Stimulated activated CD4-positive, alpha-beta T cell treated with anti-CD3 and anti-CD28 coated beads, Interleukin-1b, Interleukin-23, amount 100 ng/mL, for 24 hours (primary cell): ENCODE results near the gene OR8B12.
A peak's percentile ranks its signal among the peaks of the same experiment; 100 is the strongest.

ENCODE experiments used
- DNase-seq, 4 experiments: peaks; one replicate each; pipeline ENCODE4 v3.0.0-alpha.2; 2020; ENCODE audit warnings: low read depth in 4 of 4, low spot score in 1 of 4

The OR8B12 gene, protein sequence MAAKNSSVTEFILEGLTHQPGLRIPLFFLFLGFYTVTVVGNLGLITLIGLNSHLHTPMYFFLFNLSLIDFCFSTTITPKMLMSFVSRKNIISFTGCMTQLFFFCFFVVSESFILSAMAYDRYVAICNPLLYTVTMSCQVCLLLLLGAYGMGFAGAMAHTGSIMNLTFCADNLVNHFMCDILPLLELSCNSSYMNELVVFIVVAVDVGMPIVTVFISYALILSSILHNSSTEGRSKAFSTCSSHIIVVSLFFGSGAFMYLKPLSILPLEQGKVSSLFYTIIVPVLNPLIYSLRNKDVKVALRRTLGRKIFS

DNA sequence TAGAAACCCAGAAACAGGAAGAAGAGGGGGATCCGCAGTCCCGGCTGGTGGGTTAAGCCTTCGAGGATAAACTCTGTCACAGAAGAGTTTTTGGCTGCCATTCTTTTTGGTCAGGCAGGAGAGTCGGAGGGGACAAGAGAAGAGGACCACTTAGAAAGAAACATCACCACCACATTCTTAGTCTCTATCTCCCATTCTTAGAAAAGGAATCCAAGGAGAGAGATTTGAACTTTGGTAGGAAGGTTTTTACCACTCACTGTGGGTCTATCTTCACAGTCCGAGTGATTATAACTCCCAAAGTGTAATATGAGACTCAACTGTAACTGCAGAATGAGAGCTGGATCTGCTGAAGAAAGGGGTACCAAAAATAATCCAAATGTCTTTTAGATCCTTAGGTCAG is at the start of gene OR8B12:
OR8B12 (minus strand) TSS at position 101 of the 400 bp plus-strand sequence; CDS start at position 101, 0 bp downstream.
- no peak for DNase-seq

DNA sequence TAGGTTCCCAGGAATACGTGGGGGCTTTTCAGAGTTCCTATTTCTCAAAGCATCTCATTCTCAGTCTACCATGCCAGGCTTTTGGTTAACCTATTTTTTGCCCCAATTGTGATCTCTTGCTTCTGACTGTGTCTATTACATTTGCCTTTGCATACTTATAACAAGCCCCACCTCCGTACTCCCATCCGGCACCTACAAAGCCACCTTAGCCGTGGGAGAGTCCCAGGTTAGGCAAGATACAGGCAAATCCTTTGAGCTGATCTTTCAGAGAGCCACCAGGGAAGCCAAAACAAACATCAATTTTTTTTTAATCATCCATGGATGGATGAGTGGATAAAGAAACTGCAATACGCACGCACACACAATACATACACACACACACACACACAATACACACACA is 49.2 kb upstream of the OR8B12 start:
- DNase-seq = no peak

DNA sequence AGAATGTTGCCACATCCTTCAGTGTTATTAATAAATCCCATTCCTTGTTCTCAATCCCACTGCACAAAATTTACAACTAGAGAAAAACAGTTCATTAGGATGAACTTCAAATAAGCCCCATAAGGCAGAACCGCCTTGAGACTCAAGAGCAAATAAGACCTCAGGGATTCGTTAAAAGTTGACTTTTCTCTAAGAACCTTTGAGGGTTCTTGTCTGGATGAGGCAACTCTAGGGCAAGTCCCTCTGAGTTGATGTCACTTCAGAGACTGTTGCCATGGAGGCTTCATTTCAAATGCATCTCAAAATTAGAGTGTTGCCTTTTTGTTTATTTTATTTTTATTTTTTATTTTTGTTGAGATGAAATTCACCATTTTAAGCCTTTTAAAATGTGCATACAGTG is 48.0 kb upstream of the OR8B12 start:
- no peak for DNase-seq

DNA sequence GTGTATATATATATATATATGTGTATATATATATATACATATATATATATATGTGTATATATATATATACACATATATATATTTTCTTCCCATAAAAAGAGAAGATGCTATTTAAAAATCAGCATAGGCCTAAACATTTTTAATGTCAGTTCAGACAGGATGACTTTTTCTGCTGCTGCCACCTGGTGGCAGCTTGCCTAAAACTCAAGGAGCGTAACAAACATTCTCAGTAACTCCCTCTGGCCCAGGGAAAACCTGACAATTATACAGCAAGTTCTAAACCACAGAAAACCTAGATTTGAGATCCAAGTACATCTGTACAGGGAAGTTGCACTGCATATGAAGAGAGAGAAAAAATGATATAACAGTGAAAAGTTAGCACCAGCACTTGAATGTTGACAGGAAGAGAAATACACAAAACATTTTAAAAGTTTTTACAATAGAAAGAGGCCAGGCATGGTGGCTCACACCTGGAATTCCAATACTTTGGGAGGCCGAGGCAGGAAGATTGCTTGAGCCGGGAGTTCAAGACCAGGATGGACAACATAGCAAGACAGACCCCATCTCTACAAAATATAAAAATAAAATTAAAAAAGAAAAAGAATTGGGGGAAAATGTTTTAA is 42.9 kb upstream of the OR8B12 start:
- DNase-seq = peak in 2 of 4 experiments; percentile 3 to 31

DNA sequence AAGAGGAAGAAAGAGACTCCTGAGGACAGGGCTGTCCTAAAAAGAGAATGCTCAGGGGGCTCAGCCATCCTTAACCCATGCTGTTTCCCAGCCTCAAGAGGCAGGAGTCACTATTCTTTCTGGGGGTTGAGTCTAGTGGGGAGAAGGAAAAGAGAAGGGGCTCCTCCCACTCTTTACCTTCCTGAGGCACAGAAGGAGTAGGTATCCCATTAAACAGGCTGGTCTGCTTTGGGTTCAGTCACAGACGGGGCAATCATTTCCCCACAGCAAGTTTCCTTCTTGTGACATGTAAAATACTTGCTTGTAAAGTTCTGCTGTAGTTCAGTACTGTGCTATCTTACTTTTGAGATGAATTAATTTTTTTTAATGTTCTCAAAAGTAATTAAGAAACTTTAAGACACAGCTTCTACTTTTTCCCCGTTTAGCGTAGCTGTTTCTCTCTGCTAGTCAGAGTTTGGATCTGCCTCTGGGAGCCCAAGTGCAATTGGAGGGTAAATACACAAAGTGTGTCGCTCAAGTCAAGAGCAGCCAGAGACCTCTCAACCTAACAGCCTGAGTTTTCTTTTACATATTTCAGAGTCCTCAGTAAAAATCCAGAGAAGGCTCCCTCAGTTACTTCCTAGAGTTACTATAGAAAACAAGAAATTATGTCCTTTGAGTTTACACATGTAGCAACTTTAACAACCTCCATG is 41.4 kb upstream of the OR8B12 start:
- no peak for DNase-seq

DNA sequence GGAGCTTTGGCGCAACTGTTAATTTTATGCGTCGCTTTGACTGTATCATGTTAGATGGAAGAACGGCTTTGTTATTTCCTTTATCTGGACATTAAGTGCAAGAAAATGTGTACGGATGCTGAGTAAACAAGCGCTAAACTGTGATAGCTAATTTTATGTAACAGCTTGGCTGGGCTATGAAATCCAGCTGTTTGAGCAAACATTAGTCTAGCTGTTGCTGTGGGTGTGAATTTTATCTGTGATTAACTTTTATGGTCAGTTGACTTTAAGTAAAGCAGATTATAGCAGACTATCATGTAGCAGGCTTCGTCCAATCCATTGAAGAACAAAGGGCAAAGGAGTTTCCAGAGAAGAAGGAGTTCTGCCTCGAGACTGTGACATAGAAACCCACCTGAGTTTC is 40.3 kb upstream of the OR8B12 start:
- no peak for DNase-seq

DNA sequence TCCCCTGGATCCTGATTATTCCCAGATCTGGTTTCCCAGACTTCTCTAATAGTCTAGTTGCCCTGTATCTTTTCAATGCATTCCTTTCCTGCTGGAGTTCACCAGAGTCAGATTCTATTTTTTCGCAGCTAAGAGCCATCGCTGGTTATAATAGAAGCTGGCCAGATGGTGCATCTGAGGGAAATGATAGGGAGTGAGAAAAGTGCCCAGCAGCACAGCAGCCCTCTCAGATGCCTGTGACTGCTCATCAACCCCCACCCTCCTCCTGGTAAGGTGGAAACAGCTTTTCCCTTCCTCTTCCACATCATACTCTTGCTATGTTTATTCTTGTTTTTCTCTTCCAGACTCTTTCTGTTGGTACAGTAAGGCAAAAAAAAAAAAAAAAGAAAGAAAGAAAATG is 39.1 kb upstream of the OR8B12 start:
- DNase-seq = no peak

DNA sequence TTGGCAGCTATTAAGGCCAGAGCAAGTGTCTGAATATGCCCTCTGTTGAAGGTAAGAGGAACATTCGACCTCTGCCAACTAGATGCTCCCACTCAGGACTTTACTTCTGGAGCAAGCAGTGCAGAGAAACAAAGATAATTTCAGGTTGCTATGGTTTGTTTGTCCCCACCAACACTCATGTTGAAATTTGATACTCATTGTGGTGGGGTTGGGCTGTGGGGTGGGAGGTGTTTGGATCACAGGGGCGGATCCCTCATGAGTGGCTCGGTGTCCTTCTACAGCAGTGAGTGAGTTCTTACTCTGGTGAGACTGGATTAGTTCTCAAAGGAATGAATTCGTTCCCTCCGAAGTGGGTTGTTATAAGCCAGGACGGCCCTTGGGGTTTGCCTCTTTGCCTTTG is 38.4 kb upstream of the OR8B12 start:
- no peak for DNase-seq

DNA sequence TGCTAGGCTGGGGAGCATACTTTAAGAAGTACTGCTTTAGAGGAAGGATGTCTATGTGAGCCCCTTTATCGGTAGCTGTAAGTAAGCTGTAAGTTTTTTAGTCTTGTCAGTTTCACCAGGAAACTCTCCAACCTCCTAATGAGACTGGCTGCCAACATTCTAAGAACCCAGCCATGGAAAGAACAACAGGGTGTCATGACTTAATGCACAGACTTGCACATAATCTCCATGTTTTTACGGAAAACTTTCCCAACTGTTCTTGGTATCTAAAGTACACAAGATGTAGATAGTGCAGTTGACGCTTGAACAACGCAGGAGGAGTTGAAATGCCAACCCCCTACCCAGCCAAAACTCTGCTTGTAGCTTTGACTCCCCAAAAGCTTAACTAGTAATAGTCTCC is 35.3 kb upstream of the OR8B12 start:
- DNase-seq = no peak

DNA sequence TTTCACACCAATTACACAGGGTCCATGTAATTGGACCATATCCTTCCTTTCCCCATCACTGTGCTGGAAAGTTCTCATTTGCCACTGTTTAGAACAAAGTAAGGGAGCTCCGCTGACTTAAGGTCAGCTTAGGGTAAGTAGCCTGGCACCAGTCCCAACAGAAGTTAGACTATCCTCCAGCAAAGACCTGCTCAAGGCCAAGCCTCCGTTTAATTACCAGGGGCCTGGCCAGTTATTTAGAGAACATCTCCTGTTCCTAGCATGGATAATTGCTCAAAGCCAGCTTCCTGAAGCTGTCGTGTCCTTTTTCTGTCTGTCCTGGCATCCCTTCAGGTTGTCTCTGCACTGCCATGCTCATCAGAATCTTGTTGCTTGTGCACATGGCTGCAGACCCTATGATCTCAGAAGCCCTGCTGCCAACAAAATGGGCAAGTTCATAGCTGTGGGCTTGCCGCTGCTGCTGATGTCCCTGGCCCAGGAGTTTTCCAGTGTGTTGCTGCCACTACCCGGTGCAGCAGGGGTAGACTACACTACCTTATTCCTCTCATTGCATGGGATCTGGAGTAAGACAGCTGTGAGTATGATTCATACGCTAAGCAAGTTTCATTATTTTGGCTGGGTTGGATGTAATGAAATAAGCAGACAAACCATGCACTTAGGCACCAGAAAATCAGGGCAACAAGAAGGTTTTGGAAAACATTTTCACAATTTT is 34.4 kb upstream of the OR8B12 start:
- DNase-seq = no peak

DNA sequence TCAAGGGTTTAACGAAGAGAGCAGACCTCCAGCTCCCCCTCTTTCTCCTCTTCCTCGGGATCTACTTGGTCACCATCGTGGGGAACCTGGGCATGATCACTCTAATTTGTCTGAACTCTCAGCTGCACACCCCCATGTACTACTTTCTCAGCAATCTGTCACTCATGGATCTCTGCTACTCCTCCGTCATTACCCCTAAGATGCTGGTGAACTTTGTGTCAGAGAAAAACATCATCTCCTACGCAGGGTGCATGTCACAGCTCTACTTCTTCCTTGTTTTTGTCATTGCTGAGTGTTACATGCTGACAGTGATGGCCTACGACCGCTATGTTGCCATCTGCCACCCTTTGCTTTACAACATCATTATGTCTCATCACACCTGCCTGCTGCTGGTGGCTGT is 26.7 kb upstream of the OR8B12 start:
- DNase-seq = no peak

DNA sequence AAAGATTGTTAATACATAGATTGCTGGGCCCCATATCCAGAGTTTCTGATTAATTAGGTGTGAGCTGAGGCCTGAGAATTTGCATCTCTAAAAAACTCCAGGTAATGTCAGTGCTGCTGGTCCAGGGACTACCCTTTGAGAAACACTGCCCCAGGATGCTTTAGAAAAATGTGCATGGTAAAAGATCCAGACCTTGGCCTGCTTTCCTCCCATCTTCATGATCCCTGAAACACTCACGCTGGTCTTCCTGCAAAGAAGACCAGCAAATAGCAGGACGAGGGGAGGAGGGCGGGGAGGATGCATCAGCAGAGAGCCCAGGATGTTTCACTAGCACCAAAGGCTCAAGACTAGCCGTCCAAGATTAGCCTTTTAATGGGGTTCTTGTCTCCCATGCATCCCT is 26.2 kb upstream of the OR8B12 start, which contains the start of gene OR8A1:
OR8A1 (plus strand) TSS at position 301 of the 400 bp plus-strand sequence. CDS start 123 bp downstream, outside the sequence.
- DNase-seq = no peak

DNA sequence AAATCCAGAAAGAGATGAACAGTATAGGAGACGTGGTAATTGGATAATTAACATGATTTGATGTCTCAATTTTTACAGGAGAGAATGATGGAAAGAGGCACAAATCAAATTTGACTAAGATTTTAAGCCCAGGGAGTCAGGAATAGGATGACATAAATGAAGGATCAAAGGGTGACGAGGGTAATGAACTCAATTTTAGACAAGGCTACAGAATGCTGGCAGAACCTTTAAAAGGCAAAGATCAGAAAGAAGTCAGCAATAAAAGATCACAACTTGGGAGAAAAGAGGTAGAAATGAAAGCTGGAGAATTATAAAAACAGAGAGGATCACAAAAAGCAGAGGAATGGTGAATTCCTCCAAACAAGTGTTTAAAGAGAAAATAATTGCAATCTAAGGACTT is 13.4 kb upstream of the OR8B12 start:
- no peak for DNase-seq

DNA sequence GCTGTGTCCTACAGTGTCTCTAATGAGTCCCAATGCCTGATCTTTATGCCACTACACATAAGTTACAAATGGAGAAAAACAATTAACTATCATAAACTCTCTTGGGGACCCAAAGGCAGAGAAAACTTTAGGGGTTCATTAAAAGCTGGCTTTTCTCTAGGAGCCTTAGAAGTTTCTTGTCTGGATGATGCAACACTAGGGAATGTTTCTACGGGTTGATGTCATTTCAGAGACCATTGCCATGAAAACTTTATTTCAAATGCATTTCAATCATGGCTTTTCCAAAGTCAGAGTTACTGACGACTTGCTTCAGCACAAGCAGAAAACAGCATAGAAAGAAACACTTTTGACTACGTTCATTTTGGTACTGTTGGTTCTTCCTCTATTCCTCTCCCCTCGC is 8.5 kb upstream of the OR8B12 start:
- no peak for DNase-seq

DNA sequence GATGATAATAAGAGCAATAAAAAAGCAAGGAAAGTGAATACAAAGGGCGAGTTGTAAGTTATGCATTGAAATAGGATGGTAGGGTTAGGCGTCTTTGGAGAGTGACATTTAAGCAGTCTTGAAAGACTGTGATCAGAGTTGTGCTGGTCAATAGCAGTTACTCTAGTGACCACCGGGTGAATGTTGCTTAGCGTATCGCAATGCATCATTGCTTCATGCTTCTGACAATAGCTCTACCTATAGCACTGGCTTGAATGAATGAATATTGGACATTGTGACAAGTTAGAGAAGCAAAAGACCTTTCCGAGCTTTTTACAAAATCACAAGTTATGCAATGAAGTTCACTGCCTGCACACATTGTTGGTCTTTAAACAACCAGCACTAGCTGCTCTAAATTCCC is 7.7 kb upstream of the OR8B12 start:
- DNase-seq = no peak

DNA sequence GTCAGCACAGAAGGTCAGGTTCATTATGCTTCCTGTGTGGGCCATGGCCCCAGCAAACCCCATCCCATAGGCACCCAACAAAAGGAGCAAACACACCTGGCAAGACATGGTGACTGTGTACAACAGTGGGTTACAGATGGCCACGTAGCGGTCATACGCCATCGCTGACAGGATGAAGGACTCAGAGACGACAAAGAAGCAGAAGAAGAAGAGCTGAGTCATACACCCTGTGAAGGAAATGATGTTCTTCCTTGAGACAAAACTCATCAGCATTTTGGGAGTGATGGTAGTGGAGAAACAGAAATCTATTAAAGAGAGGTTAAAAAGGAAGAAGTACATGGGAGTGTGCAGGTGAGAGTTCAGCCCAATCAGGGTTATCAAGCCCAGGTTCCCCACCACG is 309 bp downstream of the OR8B12 start:
- DNase-seq = no peak

DNA sequence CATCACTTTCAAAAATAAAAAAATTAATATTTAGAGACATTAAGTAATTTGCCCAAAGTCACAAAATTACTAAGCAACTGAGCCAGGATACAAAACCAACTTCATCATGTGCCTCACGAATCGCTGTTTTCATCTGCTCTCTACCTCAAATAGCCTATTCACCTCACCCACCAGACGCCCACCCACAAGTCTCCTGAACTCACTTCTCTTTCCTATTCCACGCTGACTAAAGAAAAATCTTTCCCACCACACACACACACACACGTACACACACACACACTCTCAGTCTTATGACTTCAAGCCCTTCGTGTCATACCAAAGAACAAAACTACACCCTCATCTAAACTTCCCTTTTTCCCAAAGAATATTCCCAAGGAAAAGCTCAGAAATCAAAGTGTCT is 2.2 kb downstream of the OR8B12 start:
- DNase-seq = no peak

DNA sequence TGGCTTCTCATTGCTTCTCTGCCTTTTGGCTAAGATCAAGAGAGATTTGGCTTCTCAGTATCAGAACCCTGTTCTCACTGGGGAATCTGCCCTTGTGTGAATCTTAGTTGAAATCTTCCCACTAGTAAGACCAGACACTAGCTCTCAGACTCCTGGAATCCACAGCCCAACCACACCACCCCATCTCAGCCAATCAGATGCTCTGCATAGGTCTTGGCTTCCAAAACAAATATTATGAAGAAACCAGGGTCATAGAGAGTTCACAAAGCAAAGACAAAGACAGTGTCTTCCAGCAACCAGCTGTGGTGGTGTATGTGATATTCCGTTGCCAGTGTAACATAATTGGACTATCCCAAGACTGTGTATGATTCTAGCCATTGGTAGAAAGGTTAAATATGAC is 5.4 kb downstream of the OR8B12 start:
- DNase-seq = no peak

DNA sequence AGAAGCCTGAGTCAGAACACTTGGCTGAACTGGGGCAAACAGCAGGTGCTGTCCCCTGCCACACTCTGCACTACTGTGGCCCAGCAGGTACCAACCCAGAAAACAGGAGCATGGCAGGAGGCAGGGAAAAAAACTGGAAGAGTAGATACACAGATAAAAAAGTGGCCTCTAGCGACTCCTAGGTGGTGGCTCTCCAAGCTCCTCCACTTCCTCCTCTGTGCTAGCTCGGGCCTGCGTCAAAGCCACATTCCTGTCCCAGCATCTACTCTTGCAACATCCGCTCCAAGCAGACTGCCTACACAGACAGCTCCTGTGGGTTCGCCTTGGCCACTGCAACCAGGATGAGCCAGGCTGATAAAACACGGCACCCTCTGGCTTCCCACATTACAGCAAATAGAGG is 6.9 kb downstream of the OR8B12 start:
- DNase-seq = no peak

DNA sequence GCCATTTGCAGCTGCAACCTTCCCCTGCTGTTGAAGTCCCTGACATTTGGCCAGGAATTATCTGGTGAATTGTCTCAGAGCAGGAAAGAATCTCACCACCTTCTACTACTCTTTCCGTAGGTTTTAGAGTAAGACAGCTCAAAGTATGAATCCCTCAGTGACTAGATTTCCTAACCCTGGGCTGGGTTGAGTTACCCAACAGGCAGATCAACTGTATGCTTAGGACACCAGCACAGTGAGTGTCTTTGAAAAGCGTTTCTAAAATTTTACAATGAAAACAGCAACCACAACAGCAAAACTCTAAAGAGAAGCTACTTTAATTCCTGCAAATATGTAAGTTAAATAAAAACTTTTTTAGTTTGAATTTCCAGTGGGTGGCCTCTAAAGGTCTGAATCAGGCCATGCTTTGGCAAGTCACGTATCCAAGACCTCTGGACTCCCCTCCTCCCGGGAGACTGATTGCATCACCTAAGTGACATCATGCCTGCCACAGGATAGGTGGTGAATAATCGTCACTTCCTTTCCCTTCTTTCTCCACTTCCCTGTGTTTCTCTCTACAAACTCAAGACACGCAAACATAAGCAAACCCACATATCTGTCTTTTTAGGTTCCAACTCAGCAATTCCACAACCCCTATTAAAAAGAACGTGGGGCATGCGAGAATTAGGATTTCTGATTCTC is 7.8 kb downstream of the OR8B12 start:
- no peak for DNase-seq

DNA sequence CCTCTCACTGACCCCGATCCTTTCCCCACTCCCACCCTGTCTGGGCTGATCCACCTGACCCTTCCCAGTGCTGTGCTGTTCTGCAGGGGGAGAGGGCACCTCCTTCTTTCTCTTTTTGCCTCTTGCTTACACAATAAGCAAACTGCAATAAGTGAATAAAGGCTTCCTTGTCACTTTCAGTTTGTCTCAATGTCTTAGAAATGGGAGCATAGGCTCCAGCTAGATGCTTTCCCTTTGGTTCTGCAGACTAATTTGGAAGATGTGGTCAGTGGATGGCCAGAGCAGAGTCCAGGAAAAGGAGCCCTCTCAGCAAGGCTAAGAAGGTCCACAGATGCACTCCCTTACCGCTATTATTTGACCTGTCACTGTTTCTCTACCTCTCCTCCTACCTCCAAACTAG is 9.4 kb downstream of the OR8B12 start:
- DNase-seq = no peak
